ENCODE data around the gene TRAPPC3L. TPM values are rescaled to one million over a fixed set of nuclear protein-coding genes. Genes with fewer than 3 reads are reported as not detected.
A peak's percentile ranks its signal among the peaks of the same experiment; 100 is the strongest.

TRAPPC3L gene
- total and polyA plus RNA-seq, 5 donors from 2014 or later, result 0.37 TPM; not detected in 4

DNA sequence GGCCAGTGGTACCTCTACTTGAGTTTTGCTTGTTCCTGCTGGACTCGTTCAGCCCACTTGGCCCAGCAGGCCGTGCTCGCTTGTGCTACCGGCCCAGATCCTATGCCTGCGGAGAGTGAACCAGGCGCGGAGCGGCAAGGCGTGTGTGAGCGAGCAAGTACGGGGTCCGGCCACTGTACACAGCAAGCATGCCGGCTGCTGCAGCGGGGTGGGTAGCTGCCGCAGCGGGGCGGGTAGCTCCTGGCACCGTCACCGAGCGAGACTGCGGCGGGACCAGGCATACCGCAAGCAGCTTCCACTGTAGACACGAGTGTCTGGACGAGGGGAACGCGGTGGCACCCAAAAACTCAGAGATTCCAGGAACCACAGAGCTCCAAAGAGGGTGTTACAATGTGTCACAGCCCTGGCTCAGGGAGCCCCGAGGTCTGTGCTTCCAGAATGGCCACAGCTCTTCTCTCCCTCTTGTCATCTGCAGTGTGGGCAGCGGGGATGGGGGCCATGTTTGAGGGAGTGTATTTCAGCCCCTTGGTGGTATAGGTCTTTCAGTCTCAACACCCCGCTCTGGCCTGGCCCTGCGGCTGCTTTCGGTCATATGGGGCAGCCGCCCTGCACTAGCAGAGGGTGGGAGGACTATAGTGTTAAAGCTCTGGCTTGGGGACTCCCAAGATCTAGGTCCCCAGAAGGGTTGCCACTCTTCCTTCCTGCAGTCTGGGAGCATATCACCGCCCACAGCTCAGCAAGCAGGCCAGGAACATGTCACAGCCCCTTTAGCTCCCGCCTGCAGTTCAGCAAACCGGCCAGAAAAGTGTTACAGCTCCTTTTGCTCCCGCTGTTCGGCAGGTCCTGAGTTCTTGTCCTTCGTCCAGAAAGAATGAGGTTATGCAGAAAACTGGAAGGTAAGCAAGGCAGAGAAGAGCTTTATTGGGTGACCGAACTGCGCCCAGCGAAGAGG is 19.7 kb upstream of the TRAPPC3L start:
- no peak overlapping the region for H3K27ac Mint-ChIP-seq
- Histone ChIP-seq H3K4me1 (ENCODE audit: control insufficient read depth, insufficient read depth, low read length, poor library complexity, severe bottlenecking) (peaks cover 10% of the 10 kb centered on the region), H3K9me3 (ENCODE audit: control insufficient read depth in 2 of 2, low read length in 2 of 2) (no peaks in the 10 kb centered on the region), H3K27me3 (ENCODE audit: control insufficient read depth, insufficient read depth, low read length) (peaks cover 10% of the 10 kb centered on the region), H3K36me3 (ENCODE audit: control insufficient read depth, insufficient read depth, low read length) (no peaks in the 10 kb centered on the region), H3K4me3 (ENCODE audit: low read depth, low read length) (no peak overlapping the region), H3K27ac (ENCODE audit: insufficient read depth, low read length, poor library complexity, severe bottlenecking) (no peak overlapping the region)
- no peaks in the 10 kb centered on the region for H3K9me3 Mint-ChIP-seq
- peaks cover 7 to 14% (median 12%) of the 10 kb centered on the region in 4 donors for H3K4me1 Mint-ChIP-seq
- H3K27me3 Mint-ChIP-seq, result peaks cover 36% of the 10 kb centered on the region
- DNase-seq, result peak in 2 of 3 donors; percentile 7 to 9
- peak overlapping the region in 1 of 4 donors; percentile 57 for H3K4me3 Mint-ChIP-seq
- peak; percentile 21 to 23 for ATAC-seq (ENCODE audit: low read depth in 2 of 2)
- no peaks in the 10 kb centered on the region for H3K36me3 Mint-ChIP-seq

DNA sequence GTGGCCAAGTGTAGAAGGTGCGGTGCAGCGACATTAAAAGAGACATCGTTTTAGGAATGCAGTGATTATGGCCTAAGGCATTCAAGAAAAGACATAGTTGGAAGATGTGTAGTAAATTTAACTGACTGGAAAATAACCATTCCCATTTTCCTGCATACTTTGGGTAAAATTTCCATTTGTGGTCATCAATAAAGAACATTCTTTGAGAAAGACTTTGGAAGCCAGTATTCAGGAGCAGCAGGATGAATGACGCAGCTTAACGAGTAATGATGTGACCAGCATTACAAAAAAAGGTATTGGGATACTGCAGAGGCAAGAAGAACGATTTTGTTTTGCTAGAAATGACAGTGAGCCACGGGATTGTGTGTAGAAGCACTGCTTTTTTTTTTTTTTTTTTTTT is 18.8 kb upstream of the TRAPPC3L start:
- H3K4me1 ChIP-seq (ENCODE audit: control insufficient read depth, insufficient read depth, low read length, poor library complexity, severe bottlenecking), result peaks cover 4% of the 10 kb centered on the region
- no peak for DNase-seq
- no peaks in the 10 kb centered on the region for H3K36me3 ChIP-seq (ENCODE audit: control insufficient read depth, insufficient read depth, low read length)
- no peak overlapping the region for H3K27ac ChIP-seq (ENCODE audit: insufficient read depth, low read length, poor library complexity, severe bottlenecking)
- peaks cover 36% of the 10 kb centered on the region for H3K27me3 Mint-ChIP-seq
- peaks cover 10% of the 10 kb centered on the region for H3K27me3 ChIP-seq (ENCODE audit: control insufficient read depth, insufficient read depth, low read length)
- H3K36me3 Mint-ChIP-seq, result no peaks in the 10 kb centered on the region
- peaks cover 4 to 9% (median 8%) of the 10 kb centered on the region in 4 donors for H3K4me1 Mint-ChIP-seq
- H3K9me3 Mint-ChIP-seq, result no peaks in the 10 kb centered on the region
- H3K9me3 ChIP-seq (ENCODE audit: control insufficient read depth in 2 of 2, low read length in 2 of 2), result no peaks in the 10 kb centered on the region
- H3K4me3 Mint-ChIP-seq, result no peak overlapping the region
- no peak for ATAC-seq (ENCODE audit: low read depth in 2 of 2)
- H3K4me3 ChIP-seq (ENCODE audit: low read depth, low read length), result no peak overlapping the region
- no peak overlapping the region for H3K27ac Mint-ChIP-seq

DNA sequence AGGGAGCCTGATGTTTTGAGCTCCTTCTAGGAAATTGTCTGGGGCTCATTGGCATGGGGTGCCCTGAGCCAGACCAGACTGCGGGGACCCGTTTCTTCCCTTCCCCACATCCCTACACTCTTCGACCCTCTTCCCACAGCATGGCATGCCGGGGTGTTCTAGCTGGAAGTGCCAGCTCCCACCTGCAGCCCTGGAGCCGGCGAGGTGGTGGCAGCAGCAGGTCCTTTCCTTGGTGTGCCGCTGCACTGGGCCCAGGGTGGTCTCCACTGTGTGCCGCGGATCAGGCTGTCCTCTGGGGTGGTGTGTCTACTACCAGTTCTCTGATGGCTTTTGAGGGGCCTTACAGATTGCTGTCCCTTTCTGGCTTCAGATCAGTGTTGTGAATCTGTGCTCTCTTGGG is 18.3 kb upstream of the TRAPPC3L start:
- Histone ChIP-seq H3K36me3 (ENCODE audit: control insufficient read depth, insufficient read depth, low read length) (no peaks in the 10 kb centered on the region), H3K4me1 (ENCODE audit: control insufficient read depth, insufficient read depth, low read length, poor library complexity, severe bottlenecking) (peaks cover 4% of the 10 kb centered on the region), H3K27ac (ENCODE audit: insufficient read depth, low read length, poor library complexity, severe bottlenecking) (no peak overlapping the region), H3K4me3 (ENCODE audit: low read depth, low read length) (no peak overlapping the region), H3K9me3 (ENCODE audit: control insufficient read depth in 2 of 2, low read length in 2 of 2) (no peaks in the 10 kb centered on the region), H3K27me3 (ENCODE audit: control insufficient read depth, insufficient read depth, low read length) (peaks cover 10% of the 10 kb centered on the region)
- H3K4me3 Mint-ChIP-seq, result no peak overlapping the region
- DNase-seq (no peak), ATAC-seq (ENCODE audit: low read depth in 2 of 2) (no peak)
- H3K27ac Mint-ChIP-seq, result no peak overlapping the region
- H3K27me3 Mint-ChIP-seq, result peaks cover 36% of the 10 kb centered on the region
- H3K4me1 Mint-ChIP-seq, result peaks cover 4 to 9% (median 7%) of the 10 kb centered on the region in 4 donors
- no peaks in the 10 kb centered on the region for H3K9me3 Mint-ChIP-seq
- no peaks in the 10 kb centered on the region for H3K36me3 Mint-ChIP-seq

DNA sequence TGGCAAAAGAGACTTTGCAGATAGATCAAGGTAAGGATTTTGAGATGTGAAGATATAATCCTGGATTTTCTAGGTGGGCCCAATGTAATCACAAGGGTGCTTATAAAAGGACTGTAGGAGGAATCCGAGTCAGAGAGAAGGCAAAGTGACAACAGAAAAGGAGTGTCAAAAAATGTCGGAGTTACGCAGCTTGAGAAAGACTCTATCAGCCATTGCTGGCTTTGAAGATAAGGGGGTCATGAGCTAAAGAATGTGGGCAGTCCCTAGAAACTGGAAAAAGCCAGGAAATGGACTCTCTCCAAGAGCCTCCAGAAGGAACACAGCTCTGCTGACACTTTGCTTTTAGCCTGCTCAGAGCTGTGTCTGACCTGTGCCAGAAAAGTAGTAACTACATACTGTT is 17.1 kb upstream of the TRAPPC3L start:
- H3K9me3 ChIP-seq (ENCODE audit: control insufficient read depth in 2 of 2, low read length in 2 of 2), result no peaks in the 10 kb centered on the region
- Mint-ChIP-seq H3K4me1 (peaks cover 4 to 9% (median 6%) of the 10 kb centered on the region in 4 donors), H3K27me3 (peaks cover 34% of the 10 kb centered on the region), H3K9me3 (no peaks in the 10 kb centered on the region), H3K27ac (no peak overlapping the region), H3K4me3 (no peak overlapping the region), H3K36me3 (no peaks in the 10 kb centered on the region)
- no peak for ATAC-seq (ENCODE audit: low read depth in 2 of 2)
- no peak overlapping the region for H3K27ac ChIP-seq (ENCODE audit: insufficient read depth, low read length, poor library complexity, severe bottlenecking)
- no peaks in the 10 kb centered on the region for H3K36me3 ChIP-seq (ENCODE audit: control insufficient read depth, insufficient read depth, low read length)
- no peak overlapping the region for H3K4me3 ChIP-seq (ENCODE audit: low read depth, low read length)
- H3K27me3 ChIP-seq (ENCODE audit: control insufficient read depth, insufficient read depth, low read length), result peaks cover 10% of the 10 kb centered on the region
- H3K4me1 ChIP-seq (ENCODE audit: control insufficient read depth, insufficient read depth, low read length, poor library complexity, severe bottlenecking), result peaks cover 4% of the 10 kb centered on the region
- DNase-seq, result no peak

DNA sequence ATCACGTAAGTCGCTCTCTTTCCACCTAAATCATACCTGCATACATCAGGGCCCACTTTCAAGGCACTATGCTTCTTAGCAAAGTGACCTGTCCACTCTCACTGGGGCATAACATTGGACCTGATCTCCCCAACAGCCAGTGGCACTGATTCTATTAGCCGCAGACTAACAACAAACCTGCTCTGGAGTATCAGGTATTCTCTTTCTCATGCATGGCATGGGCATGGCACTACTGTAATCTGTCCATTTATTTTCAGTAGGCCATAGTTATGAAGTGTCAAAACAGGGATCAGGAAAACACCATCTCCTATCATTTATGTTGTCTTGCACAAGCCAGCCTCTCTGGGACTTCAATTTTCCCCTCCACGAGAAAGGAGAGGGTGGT is 16.5 kb upstream of the TRAPPC3L start:
- peaks cover 4 to 9% (median 6%) of the 10 kb centered on the region in 4 donors for H3K4me1 Mint-ChIP-seq
- peaks cover 32% of the 10 kb centered on the region for H3K27me3 Mint-ChIP-seq
- no peaks in the 10 kb centered on the region for H3K9me3 Mint-ChIP-seq
- no peaks in the 10 kb centered on the region for H3K9me3 ChIP-seq (ENCODE audit: control insufficient read depth in 2 of 2, low read length in 2 of 2)
- DNase-seq, result no peak
- H3K4me3 Mint-ChIP-seq, result no peak overlapping the region
- H3K27me3 ChIP-seq (ENCODE audit: control insufficient read depth, insufficient read depth, low read length), result peaks cover 10% of the 10 kb centered on the region
- H3K36me3 Mint-ChIP-seq, result no peaks in the 10 kb centered on the region
- peaks cover 4% of the 10 kb centered on the region for H3K4me1 ChIP-seq (ENCODE audit: control insufficient read depth, insufficient read depth, low read length, poor library complexity, severe bottlenecking)
- no peaks in the 10 kb centered on the region for H3K36me3 ChIP-seq (ENCODE audit: control insufficient read depth, insufficient read depth, low read length)
- H3K27ac ChIP-seq (ENCODE audit: insufficient read depth, low read length, poor library complexity, severe bottlenecking), result no peak overlapping the region
- no peak for ATAC-seq (ENCODE audit: low read depth in 2 of 2)
- H3K27ac Mint-ChIP-seq, result no peak overlapping the region
- no peak overlapping the region for H3K4me3 ChIP-seq (ENCODE audit: low read depth, low read length)

DNA sequence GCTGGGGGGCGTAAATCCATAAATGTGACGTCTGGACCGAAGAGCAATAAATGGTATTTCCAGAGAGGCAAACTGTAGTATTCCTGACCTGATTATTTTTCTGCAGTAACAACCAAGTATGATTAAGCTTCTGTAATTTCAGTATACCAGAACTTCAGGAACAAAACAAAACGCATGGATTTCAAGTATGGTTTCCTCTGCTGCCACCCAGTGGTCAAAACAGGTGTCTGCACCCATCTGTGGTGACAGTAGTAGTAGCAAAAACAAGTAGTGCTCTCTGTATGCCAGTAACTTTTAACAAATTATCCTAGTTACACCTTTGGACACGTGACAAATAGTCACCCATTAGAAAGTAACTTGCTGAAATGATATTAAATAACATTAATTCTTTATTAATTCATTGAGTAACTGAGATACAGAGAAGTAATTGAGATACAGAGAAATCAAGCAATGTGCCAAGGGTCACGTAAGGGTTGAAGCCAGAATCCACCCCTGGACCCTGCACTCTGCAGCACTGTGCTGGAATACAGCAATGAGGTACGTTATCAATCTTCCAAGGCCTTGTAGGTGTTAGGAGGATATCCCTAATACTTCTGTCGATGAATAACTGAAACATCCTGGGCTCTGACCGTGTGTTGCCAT is 16.0 kb upstream of the TRAPPC3L start:
- Histone ChIP-seq H3K4me1 (ENCODE audit: control insufficient read depth, insufficient read depth, low read length, poor library complexity, severe bottlenecking) (peaks cover 4% of the 10 kb centered on the region), H3K27me3 (ENCODE audit: control insufficient read depth, insufficient read depth, low read length) (peaks cover 10% of the 10 kb centered on the region), H3K36me3 (ENCODE audit: control insufficient read depth, insufficient read depth, low read length) (no peaks in the 10 kb centered on the region), H3K4me3 (ENCODE audit: low read depth, low read length) (no peak overlapping the region), H3K9me3 (ENCODE audit: control insufficient read depth in 2 of 2, low read length in 2 of 2) (no peaks in the 10 kb centered on the region), H3K27ac (ENCODE audit: insufficient read depth, low read length, poor library complexity, severe bottlenecking) (no peak overlapping the region)
- Mint-ChIP-seq H3K36me3 (no peaks in the 10 kb centered on the region), H3K4me1 (peaks cover 4 to 9% (median 6%) of the 10 kb centered on the region in 4 donors), H3K4me3 (no peak overlapping the region), H3K27me3 (peaks cover 32% of the 10 kb centered on the region), H3K27ac (no peak overlapping the region), H3K9me3 (no peaks in the 10 kb centered on the region)
- peak; percentile 80 to 82 for ATAC-seq (ENCODE audit: low read depth in 2 of 2)
- peak; percentile 49 to 66 (median 63) for DNase-seq

DNA sequence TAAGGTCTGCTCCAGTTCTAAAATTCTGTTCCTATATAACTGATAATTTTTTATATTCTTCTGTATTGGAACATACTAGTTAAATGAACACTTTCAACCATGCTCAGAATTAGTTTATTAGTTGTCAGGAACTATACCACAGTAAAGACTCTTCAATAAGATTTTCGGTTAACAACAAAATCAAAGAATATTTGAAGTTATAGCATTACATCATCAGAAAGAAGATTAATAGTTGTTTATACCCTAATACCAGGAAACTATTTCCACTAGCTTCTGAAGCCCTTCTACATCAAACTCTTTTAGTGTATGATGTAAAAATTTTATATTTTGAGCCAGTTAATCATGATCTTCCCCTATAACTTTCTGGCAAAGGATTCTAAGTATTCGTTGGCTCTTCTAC is 14.6 kb upstream of the TRAPPC3L start:
- no peaks in the 10 kb centered on the region for H3K36me3 ChIP-seq (ENCODE audit: control insufficient read depth, insufficient read depth, low read length)
- Mint-ChIP-seq H3K9me3 (no peaks in the 10 kb centered on the region), H3K36me3 (no peaks in the 10 kb centered on the region), H3K4me3 (no peak overlapping the region), H3K27ac (no peak overlapping the region), H3K4me1 (peaks cover 4 to 9% (median 6%) of the 10 kb centered on the region in 4 donors), H3K27me3 (peaks cover 20% of the 10 kb centered on the region)
- H3K4me1 ChIP-seq (ENCODE audit: control insufficient read depth, insufficient read depth, low read length, poor library complexity, severe bottlenecking), result peaks cover 4% of the 10 kb centered on the region
- ATAC-seq (ENCODE audit: low read depth in 2 of 2) (no peak), DNase-seq (no peak)
- H3K9me3 ChIP-seq (ENCODE audit: control insufficient read depth in 2 of 2, low read length in 2 of 2), result no peaks in the 10 kb centered on the region
- peaks cover 10% of the 10 kb centered on the region for H3K27me3 ChIP-seq (ENCODE audit: control insufficient read depth, insufficient read depth, low read length)
- no peak overlapping the region for H3K27ac ChIP-seq (ENCODE audit: insufficient read depth, low read length, poor library complexity, severe bottlenecking)
- no peak overlapping the region for H3K4me3 ChIP-seq (ENCODE audit: low read depth, low read length)

All from CD4-positive, CD25-positive, alpha-beta regulatory T cell (primary cell).